Vagina (tissue), 2 donors: ENCODE data around the gene MAGEA9B.
"Not testable (repeated sequence)": the region's sequence is repeated elsewhere in the genome, so short reads cannot be mapped to it uniquely, and the experiment has no call there.

Experiments
- CTCF ChIP-seq, 3 experiments: fragments of 450-650 bp in 2 of 3; fragments of 200-600 bp in 1 of 3; sonication (generic) in 1 of 3; IDR thresholded peaks; one replicate each; pipeline ENCODE4 v1.5.1; 2017 to 2019; ENCODE audit warnings: antibody characterized with exemption in 3 of 3, mild to moderate bottlenecking in 2 of 3, moderate library complexity in 2 of 3
- POLR2A ChIP-seq, 2 donors: fragments of 450-650 bp; IDR thresholded peaks; one replicate each; pipeline ENCODE4 v1.6.1; 2017; ENCODE audit warnings: antibody characterized with exemption in 2 of 2, mild to moderate bottlenecking in 2 of 2, moderate library complexity in 2 of 2

DNA sequence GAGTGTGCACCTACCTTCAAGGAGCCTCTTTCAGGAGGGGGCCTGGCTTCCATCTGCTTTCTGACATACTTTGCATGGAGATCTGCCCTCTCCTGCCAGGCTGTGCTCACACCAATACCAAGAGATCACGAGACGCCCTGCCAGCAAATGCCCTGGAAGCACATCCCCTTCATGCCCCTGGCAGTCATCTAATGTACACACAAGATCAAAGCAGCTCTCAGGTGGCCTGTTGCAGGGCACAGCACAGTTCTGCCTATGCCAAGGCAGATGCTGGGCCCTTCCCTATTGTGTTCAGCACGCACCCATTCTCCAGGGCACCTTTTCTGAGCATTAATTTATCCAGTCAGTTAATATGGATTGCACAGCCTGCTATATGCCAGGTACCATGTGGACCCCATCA is 54.4 kb downstream of the MAGEA9B start:
- TF ChIP-seq POLR2A, CTCF (IDR thresholded peaks at IDR 0.05): not testable (repeated sequence)
